Naive thymus-derived CD4-positive, alpha-beta T cell (primary cell): ENCODE data around the gene TRAM2. TPM values are rescaled to one million over a fixed set of nuclear protein-coding genes. Genes with fewer than 3 reads are reported as not detected.
A peak's percentile ranks its signal among the peaks of the same experiment; 100 is the strongest.

Experiments used
- ATAC-seq: fragments of 150-1000 bp; cut with Tn5 transposase; 2 replicates; pipeline ENCODE4 v1.10.0; 2021; ENCODE audit warnings: mild to moderate bottlenecking, moderate library complexity
- CTCF ChIA-PET: fragments of 350-600 bp; sonication (Branson Sonifier 250); formaldehyde crosslinking; loops from one replicate; lab custom pipeline; 2021; ENCODE audit warnings: antibody characterized with exemption; lab: Charles Lee
- POLR2A ChIA-PET: fragments of 350-600 bp; sonication (Branson Sonifier 250); formaldehyde crosslinking; loops from one replicate; lab custom pipeline; 2021; ENCODE audit warnings: antibody characterized with exemption, inconsistent platforms; lab: Charles Lee
- DNase-seq, 9 donors: peaks; one replicate each; pipeline versions ENCODE4 v3.0.0 to v3.0.0-alpha.2; 2020 to 2022; ENCODE audit warnings: mixed read lengths in 1 of 9
- H3K27ac ChIP-seq: one replicate; pipeline ENCODE4 v1.7.0; 2013; ENCODE audit warnings: mild to moderate bottlenecking, low read depth, low read length, moderate library complexity
- H3K27me3 ChIP-seq, 2 donors: one replicate each; pipeline ENCODE4 v1.7.0; 2013; ENCODE audit warnings: low read length in 2 of 2, mild to moderate bottlenecking in 2 of 2, moderate library complexity in 2 of 2; ENCODE audit not compliant: control insufficient read depth in 2 of 2, insufficient read depth in 2 of 2
- H3K36me3 ChIP-seq, 3 experiments: 1 replicate in 2 of 3; 2 replicates in 1 of 3; pipeline ENCODE4 v1.7.0; 2013; ENCODE audit warnings: low read length in 3 of 3, mild to moderate bottlenecking in 3 of 3, moderate library complexity in 1 of 3; ENCODE audit not compliant: insufficient read depth in 3 of 3, control insufficient read depth in 2 of 3
- H3K4me1 ChIP-seq, 2 donors: one replicate each; pipeline ENCODE4 v1.7.0; 2013; ENCODE audit warnings: low read length in 2 of 2, mild to moderate bottlenecking in 2 of 2, moderate library complexity in 1 of 2; ENCODE audit not compliant: control insufficient read depth in 2 of 2, insufficient read depth in 2 of 2
- H3K4me3 ChIP-seq: 2 replicates; pipeline ENCODE4 v1.7.0; 2013; ENCODE audit warnings: mild to moderate bottlenecking, low read length
- H3K9me3 ChIP-seq, 3 experiments: 1 replicate in 2 of 3; 2 replicates in 1 of 3; pipeline ENCODE4 v1.7.0; 2013; ENCODE audit warnings: low read length in 3 of 3; ENCODE audit not compliant: control insufficient read depth in 2 of 3
- H3K27ac Mint-ChIP-seq, 9 donors: one replicate each; pipeline ENCODE4 v1.8.0; 2020 to 2022; ENCODE audit warnings: mixed read lengths in 9 of 9, mild to moderate bottlenecking in 8 of 9, moderate library complexity in 5 of 9, inconsistent platforms in 2 of 9
- H3K27me3 Mint-ChIP-seq, 5 donors: one replicate each; pipeline ENCODE4 v1.8.0; 2021 to 2022; ENCODE audit warnings: mixed read lengths in 5 of 5, mild to moderate bottlenecking in 1 of 5
- H3K36me3 Mint-ChIP-seq, 5 donors: one replicate each; pipeline ENCODE4 v1.8.0; 2020 to 2022; ENCODE audit warnings: mixed read lengths in 5 of 5, mild to moderate bottlenecking in 3 of 5, inconsistent platforms in 1 of 5
- H3K4me1 Mint-ChIP-seq, 7 donors: one replicate each; pipeline ENCODE4 v1.8.0; 2020 to 2022; ENCODE audit warnings: mixed read lengths in 7 of 7, mild to moderate bottlenecking in 3 of 7, inconsistent platforms in 1 of 7
- H3K4me3 Mint-ChIP-seq, 10 donors: one replicate each; pipeline ENCODE4 v1.8.0; 2020 to 2022; ENCODE audit warnings: mild to moderate bottlenecking in 10 of 10, mixed read lengths in 10 of 10, moderate library complexity in 6 of 10, inconsistent platforms in 2 of 10
- H3K9me3 Mint-ChIP-seq, 11 donors: one replicate each; pipeline ENCODE4 v1.8.0; 2020 to 2022; ENCODE audit warnings: mixed read lengths in 11 of 11, mild to moderate bottlenecking in 4 of 11, inconsistent platforms in 1 of 11, moderate library complexity in 1 of 11
- intact Hi-C, 2 donors: fragments of 100-400 bp; cut with micrococcal nuclease; formaldehyde crosslinking; loops; one replicate each; pipeline ENCODE4 v1.15.1; 2023
- polyA plus RNA-seq, 2 donors: library from polyadenylated mRNA; unstranded; fragments of 300-500 nt; fragmentation: Illumina TruSeq; gene quantifications; one replicate each; pipeline ENCODE4 v1.2.3, GENCODE V29; 2021
- total RNA-seq, 6 experiments: library from RNA in 5 of 6; stranded (reverse) in 5 of 6; gene quantifications; 1 replicate in 5 of 6; 2 replicates in 1 of 6; pipeline ENCODE4 v1.2.3 and lab custom pipeline; 2021 to 2026

Gene TRAM2
- total and polyA plus RNA-seq, 7 experiments from 2014 or later: 3.2 to 10.9 (median 10.3) TPM

DNA sequence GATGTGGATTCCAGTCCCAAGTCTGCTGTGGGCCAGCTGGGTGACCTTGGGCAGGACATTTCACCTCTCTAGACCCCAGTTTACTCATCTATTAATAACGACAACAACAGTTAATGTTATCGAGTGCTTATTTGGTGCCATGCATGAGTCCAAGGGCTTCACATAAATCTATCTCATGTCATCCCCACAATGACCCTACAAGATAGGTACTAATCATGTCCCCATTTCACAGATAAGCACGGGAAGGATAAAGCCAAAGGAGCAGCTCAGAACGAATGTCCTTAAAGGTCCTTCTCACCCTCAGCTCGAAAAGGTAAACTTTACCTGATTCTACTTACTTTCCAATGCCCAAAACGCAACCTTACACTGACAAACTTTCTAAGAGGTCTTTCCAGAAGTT lies 35.7 kb downstream of the TRAM2 start:
- Histone ChIP-seq H3K9me3 (no peaks in the 10 kb centered on the region), H3K36me3 (no peaks in the 10 kb centered on the region), H3K4me3 (no peak overlapping the region), H3K27ac (no peak overlapping the region), H3K4me1 (peaks cover 11 to 26% of the 10 kb centered on the region in 2 donors), H3K27me3 (no peaks in the 10 kb centered on the region)
- Mint-ChIP-seq H3K4me3 (no peak overlapping the region), H3K27me3 (no peaks in the 10 kb centered on the region), H3K9me3 (peaks cover 0 to 1% (median 0%) of the 10 kb centered on the region in 11 donors), H3K27ac (no peak overlapping the region), H3K36me3 (peaks cover 0 to 14% (median 2%) of the 10 kb centered on the region in 5 donors), H3K4me1 (peaks cover 28 to 63% (median 48%) of the 10 kb centered on the region in 7 donors)
- DNase-seq (no peak), ATAC-seq (no peak)
- CTCF ChIA-PET: no interaction called here
- POLR2A ChIA-PET: no interaction called here
- intact Hi-C loops: no loop called here

DNA sequence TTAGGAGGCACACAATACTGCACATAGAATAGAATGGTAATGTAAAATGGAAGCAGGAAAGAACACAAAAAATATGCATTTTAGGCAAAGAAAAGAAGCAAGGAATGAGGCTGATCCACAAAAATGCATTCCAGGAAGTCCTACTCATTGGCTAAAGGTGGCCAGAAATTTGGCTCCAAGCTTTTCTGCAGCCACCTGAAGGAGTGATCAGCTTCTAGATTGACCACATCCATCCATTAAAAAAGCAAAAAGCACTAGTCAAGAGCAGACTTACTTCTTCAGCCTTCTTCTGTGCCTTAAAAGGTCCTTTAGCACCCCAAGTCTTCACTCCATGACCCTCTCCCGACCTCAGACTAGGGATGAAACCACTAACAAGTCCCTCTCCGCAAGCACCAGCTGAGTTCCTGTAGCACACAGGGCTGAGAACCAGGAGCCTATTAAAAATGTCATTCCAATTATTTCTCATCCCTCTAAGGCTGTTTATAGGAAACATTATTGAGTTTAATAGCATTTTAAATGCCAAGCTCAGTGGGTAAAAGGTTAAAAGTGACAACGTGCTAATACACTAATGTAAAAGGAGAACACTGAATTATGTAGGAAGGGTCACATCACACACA lies 36.5 kb downstream of the TRAM2 start:
- intact Hi-C loops: no loop called here
- Histone ChIP-seq H3K4me3 (no peak overlapping the region), H3K36me3 (no peaks in the 10 kb centered on the region), H3K4me1 (peaks cover 11 to 29% of the 10 kb centered on the region in 2 donors), H3K27ac (no peak overlapping the region), H3K27me3 (no peaks in the 10 kb centered on the region), H3K9me3 (no peaks in the 10 kb centered on the region)
- Mint-ChIP-seq H3K36me3 (peaks cover 0 to 17% (median 2%) of the 10 kb centered on the region in 5 donors), H3K4me3 (no peak overlapping the region), H3K27ac (peak overlapping the region in 2 of 9 donors; percentile 16 to 48), H3K9me3 (peaks cover 0 to 1% (median 0%) of the 10 kb centered on the region in 11 donors), H3K27me3 (no peaks in the 10 kb centered on the region), H3K4me1 (peaks cover 30 to 64% (median 54%) of the 10 kb centered on the region in 7 donors)
- DNase-seq: no peak
- CTCF ChIA-PET: no interaction called here
- no peak for ATAC-seq
- POLR2A ChIA-PET: no interaction called here

- no peaks in the 10 kb centered on the region for H3K27me3 Mint-ChIP-seq
- intact Hi-C loops: loop anchor here in 1 of 2 donors (5.0 kb wide), 1 partner anchor 47 kb away; no protein-coding TSS in a partner anchor
- Histone ChIP-seq H3K4me3 (no peak overlapping the region), H3K4me1 (peaks cover 11 to 29% of the 10 kb centered on the region in 2 donors), H3K27ac (no peak overlapping the region), H3K27me3 (no peaks in the 10 kb centered on the region), H3K36me3 (peaks cover 0 to 7% (median 6%) of the 10 kb centered on the region in 3 experiments), H3K9me3 (no peaks in the 10 kb centered on the region)
- no peak for DNase-seq
- no peak for ATAC-seq
- peaks cover 0 to 22% (median 6%) of the 10 kb centered on the region in 5 donors for H3K36me3 Mint-ChIP-seq
- H3K4me1 Mint-ChIP-seq: peaks cover 38 to 68% (median 56%) of the 10 kb centered on the region in 7 donors
- CTCF ChIA-PET: no interaction called here
- H3K4me3 Mint-ChIP-seq: no peak overlapping the region
- no peak overlapping the region for H3K27ac Mint-ChIP-seq
- peaks cover 0 to 1% (median 0%) of the 10 kb centered on the region in 11 donors for H3K9me3 Mint-ChIP-seq
- POLR2A ChIA-PET: no interaction called here
These were observed 37.3 kb downstream of the TRAM2 start for GRCh38 chr6:52539607-52540006.

- no peak overlapping the region for H3K27ac ChIP-seq
These were observed 37.9 kb downstream of the TRAM2 start for GRCh38 chr6:52538901-52539354.

DNA sequence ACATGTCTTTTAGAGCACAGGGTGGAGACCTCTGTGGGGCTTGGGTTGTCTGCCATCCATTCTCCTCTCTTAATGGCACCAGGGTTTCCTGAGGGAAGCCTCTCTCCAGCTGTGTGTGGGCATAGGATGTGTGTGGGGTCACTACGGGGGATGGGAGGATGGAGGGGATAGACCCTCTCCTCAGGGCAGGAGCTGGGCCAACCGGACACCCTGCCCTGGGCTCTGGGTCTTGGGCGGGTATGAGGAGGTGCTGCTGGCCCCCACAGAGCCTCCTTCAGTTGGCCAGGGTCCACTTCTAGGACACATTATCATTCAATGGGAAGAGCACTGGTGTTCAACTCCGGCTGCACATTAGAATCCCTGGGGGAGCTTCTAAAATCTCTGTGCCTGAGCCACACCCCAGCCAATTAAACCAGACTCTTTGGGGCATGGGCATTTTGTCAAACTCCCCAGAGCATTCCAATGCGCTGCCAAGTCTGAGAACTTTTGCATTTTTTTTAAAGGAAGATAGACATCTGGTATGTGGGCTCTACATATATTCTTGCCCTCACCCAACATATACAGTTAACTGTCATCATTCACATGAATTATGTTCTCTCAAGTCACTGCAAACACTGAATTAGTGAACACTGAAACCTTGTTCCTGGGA lies 38.5 kb downstream of the TRAM2 start:
- peak overlapping the region in 3 of 9 donors; percentile 21 to 47 (median 29) for H3K27ac Mint-ChIP-seq
- no peaks in the 10 kb centered on the region for H3K9me3 ChIP-seq
- H3K4me1 ChIP-seq: peaks cover 11 to 29% of the 10 kb centered on the region in 2 donors
- intact Hi-C loops: loop anchor here in 1 of 2 donors (5.0 kb wide), 1 partner anchor 46 kb away; no protein-coding TSS in a partner anchor
- H3K27me3 ChIP-seq: no peaks in the 10 kb centered on the region
- H3K4me3 Mint-ChIP-seq: peak overlapping the region in 2 of 10 donors; percentile 28 to 36
- no peaks in the 10 kb centered on the region for H3K27me3 Mint-ChIP-seq
- H3K4me1 Mint-ChIP-seq: peaks cover 36 to 63% (median 52%) of the 10 kb centered on the region in 7 donors
- peaks cover 0 to 26% (median 8%) of the 10 kb centered on the region in 5 donors for H3K36me3 Mint-ChIP-seq
- ChIA-PET POLR2A (no interaction called here), CTCF (no interaction called here)
- peaks cover 0 to 13% (median 8%) of the 10 kb centered on the region in 3 experiments for H3K36me3 ChIP-seq
- H3K27ac ChIP-seq: no peak overlapping the region
- DNase-seq: no peak
- H3K4me3 ChIP-seq: no peak overlapping the region
- peaks cover 0 to 1% (median 0%) of the 10 kb centered on the region in 11 donors for H3K9me3 Mint-ChIP-seq
- ATAC-seq: no peak

More at GRCh38 chr6:52538901-52539354, 37.9 kb downstream of the TRAM2 start:
- Mint-ChIP-seq H3K4me3 (no peak overlapping the region), H3K4me1 (peaks cover 36 to 63% (median 52%) of the 10 kb centered on the region in 7 donors), H3K27me3 (no peaks in the 10 kb centered on the region), H3K36me3 (peaks cover 0 to 24% (median 8%) of the 10 kb centered on the region in 5 donors), H3K27ac (peak overlapping the region in 1 of 9 donors; percentile 37), H3K9me3 (peaks cover 0 to 1% (median 0%) of the 10 kb centered on the region in 11 donors)
- DNase-seq (no peak), ATAC-seq (no peak)
- H3K27me3 ChIP-seq: no peaks in the 10 kb centered on the region
- intact Hi-C loops: loop anchor here in 1 of 2 donors (5.0 kb wide), 1 partner anchor 47 kb away; no protein-coding TSS in a partner anchor
- no peaks in the 10 kb centered on the region for H3K9me3 ChIP-seq
- peaks cover 0 to 13% (median 8%) of the 10 kb centered on the region in 3 experiments for H3K36me3 ChIP-seq
- H3K4me3 ChIP-seq: no peak overlapping the region
- POLR2A ChIA-PET: interaction anchor here (0.6 kb wide), 1 partner anchor 120 kb away, joined by 3 read pairs; no protein-coding TSS in a partner anchor
- CTCF ChIA-PET: no interaction called here
- peaks cover 11 to 29% of the 10 kb centered on the region in 2 donors for H3K4me1 ChIP-seq

DNA sequence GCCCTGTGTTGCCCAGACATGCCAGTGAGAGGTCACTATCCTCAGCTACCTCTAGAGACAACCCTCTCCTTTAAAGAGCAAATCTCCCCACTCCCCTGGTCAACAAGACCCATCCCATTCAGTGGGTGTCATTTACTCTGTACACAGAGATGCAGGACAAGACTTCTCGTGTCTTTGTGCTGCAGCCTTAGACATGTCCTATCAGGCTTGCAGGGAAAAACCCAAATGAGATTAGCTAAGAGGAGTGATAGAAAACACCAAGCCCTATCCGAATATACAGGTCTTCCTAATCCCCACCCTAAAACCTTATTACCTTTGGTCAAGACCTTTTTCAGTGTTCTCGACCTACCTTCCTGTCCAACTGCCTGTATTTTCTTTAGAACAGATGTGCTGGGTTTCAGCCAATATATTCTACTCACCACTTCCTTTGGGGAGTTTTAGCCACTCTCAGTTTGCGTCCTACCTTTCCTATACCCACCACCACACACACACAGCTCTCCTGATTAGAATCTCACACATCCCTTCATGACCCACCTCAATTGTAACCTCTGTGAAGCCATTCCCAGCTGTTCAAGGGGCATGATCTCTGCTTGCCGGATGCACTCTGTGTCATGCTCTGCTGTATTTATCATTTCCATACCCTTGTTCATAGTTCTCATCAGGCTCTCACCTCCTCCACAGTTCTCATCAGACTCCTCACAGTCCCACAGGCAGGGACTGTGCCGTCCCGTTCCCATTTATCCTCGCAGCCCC lies 39.7 kb downstream of the TRAM2 start:
- no peaks in the 10 kb centered on the region for H3K9me3 ChIP-seq
- H3K4me1 Mint-ChIP-seq: peaks cover 36 to 63% (median 52%) of the 10 kb centered on the region in 7 donors
- no peaks in the 10 kb centered on the region for H3K27me3 ChIP-seq
- peak overlapping the region in 7 of 9 donors; percentile 5 to 48 (median 37) for H3K27ac Mint-ChIP-seq
- ATAC-seq (peak; percentile 46), DNase-seq (peak in 1 of 9 donors; percentile 7)
- H3K36me3 Mint-ChIP-seq: peaks cover 0 to 26% (median 8%) of the 10 kb centered on the region in 5 donors
- CTCF ChIA-PET: no interaction called here
- no peaks in the 10 kb centered on the region for H3K27me3 Mint-ChIP-seq
- H3K36me3 ChIP-seq: peaks cover 0 to 13% (median 8%) of the 10 kb centered on the region in 3 experiments
- POLR2A ChIA-PET: no interaction called here
- no peak overlapping the region for H3K4me3 ChIP-seq
- peak overlapping the region in 7 of 10 donors; percentile 11 to 52 (median 36) for H3K4me3 Mint-ChIP-seq
- peaks cover 11 to 29% of the 10 kb centered on the region in 2 donors for H3K4me1 ChIP-seq
- H3K27ac ChIP-seq: no peak overlapping the region
- H3K9me3 Mint-ChIP-seq: peaks cover 0 to 1% (median 0%) of the 10 kb centered on the region in 11 donors
- intact Hi-C loops: loop anchor here in 1 of 2 donors (5.0 kb wide), 1 partner anchor 45 kb away; no protein-coding TSS in a partner anchor
